ENCODE measurements around the gene LPAR3. TPM values are rescaled to one million over a fixed set of nuclear protein-coding genes. Genes with fewer than 3 reads are reported as not detected.

Gene LPAR3
- total RNA-seq, 4 donors from 2014 or later = 1.5 TPM; not detected in 3

DNA sequence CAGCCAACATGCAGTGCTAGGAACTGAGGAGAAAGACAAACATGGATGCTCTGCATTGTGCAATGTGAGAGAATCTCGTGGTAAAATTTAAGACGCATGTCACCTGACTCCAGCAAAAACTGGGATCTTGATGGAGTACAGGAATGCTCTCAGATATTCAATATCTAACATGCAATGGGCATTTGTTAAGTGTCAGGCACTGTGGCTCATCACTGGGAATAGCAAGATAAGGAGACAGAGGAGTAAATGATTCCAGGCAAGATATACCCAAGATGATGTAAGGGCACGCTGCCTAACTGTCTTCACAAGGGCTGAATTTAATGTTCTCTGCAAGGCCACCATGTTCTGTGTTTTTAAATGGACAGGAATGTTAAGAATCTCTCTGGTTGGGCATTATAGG, 67.8 kb downstream of the LPAR3 start:
- TF ChIP-seq POLR2A (IDR thresholded peaks at IDR 0.05) = no peak
- no peak for TF ChIP-seq EP300 (IDR thresholded peaks at IDR 0.05)
- TF ChIP-seq, protein P1, sequence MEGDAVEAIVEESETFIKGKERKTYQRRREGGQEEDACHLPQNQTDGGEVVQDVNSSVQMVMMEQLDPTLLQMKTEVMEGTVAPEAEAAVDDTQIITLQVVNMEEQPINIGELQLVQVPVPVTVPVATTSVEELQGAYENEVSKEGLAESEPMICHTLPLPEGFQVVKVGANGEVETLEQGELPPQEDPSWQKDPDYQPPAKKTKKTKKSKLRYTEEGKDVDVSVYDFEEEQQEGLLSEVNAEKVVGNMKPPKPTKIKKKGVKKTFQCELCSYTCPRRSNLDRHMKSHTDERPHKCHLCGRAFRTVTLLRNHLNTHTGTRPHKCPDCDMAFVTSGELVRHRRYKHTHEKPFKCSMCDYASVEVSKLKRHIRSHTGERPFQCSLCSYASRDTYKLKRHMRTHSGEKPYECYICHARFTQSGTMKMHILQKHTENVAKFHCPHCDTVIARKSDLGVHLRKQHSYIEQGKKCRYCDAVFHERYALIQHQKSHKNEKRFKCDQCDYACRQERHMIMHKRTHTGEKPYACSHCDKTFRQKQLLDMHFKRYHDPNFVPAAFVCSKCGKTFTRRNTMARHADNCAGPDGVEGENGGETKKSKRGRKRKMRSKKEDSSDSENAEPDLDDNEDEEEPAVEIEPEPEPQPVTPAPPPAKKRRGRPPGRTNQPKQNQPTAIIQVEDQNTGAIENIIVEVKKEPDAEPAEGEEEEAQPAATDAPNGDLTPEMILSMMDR (IDR thresholded peaks at IDR 0.05) = no peak
- no peak overlapping the region for H3K4me3 ChIP-seq
- H3K27me3 ChIP-seq = no peaks in the 10 kb centered on the region
- WGBS, 2 donors = 65 to 90% methylated on average over 3 of the region's 3 CpGs
- no peak for DNase-seq (ENCODE audit: low spot score in 2 of 2)
- no peaks in the 10 kb centered on the region for H3K4me1 ChIP-seq
- H3K9me3 ChIP-seq = no peaks in the 10 kb centered on the region
- no peaks in the 10 kb centered on the region for H3K36me3 ChIP-seq
- H3K27ac ChIP-seq = no peak overlapping the region

DNA sequence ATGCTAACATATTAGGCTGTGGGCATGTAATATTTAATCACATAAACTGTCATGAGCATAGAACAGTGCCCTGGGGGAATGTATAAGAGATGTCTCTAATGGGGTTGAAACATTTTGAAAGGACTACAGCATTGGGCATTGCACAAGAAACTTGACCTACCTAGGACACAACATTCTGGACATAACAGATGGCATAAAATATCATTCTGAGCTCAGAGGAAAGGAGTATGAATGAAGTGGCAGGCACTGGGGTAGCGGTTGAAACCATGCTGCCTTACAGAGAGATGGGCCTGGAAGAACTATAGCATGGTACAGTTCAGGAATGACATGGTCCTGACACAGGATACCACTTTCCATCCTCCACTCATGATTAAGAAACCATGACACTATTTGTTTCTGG, 69.0 kb downstream of the LPAR3 start:
- DNase-seq (ENCODE audit: low spot score in 2 of 2) = no peak
- no peaks in the 10 kb centered on the region for H3K4me1 ChIP-seq
- H3K27me3 ChIP-seq = no peaks in the 10 kb centered on the region
- H3K36me3 ChIP-seq = no peaks in the 10 kb centered on the region
- 90 to 100% methylated on average over 1 of the region's 1 CpG for WGBS, 2 donors
- H3K27ac ChIP-seq = no peak overlapping the region
- no peaks in the 10 kb centered on the region for H3K9me3 ChIP-seq
- H3K4me3 ChIP-seq = no peak overlapping the region
- TF ChIP-seq, protein P1 (IDR thresholded peaks at IDR 0.05) = no peak
- TF ChIP-seq POLR2A (IDR thresholded peaks at IDR 0.05) (no peak), EP300 (IDR thresholded peaks at IDR 0.05) (no peak)

DNA sequence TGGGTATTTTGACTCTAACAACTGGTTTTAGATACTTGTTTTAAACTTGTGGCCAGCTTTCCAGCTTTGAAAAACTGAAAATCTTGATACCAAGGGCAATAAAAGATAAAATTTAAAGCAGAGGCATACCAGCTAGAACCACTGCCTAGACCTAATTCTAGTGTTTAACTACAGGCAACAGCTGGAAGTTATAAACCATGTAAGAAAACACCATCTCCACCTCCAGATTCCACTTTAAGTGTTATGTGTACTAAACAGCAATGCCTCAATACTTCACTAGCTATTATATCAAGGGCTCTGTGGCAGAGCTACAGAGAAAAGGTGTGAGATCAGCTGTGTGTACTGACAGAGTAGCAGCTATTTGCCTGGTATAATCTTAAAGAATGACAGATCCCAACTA, 69.5 kb downstream of the LPAR3 start:
- H3K4me3 ChIP-seq = no peak overlapping the region
- DNase-seq (ENCODE audit: low spot score in 2 of 2) = no peak
- no peaks in the 10 kb centered on the region for H3K4me1 ChIP-seq
- no peaks in the 10 kb centered on the region for H3K9me3 ChIP-seq
- H3K36me3 ChIP-seq = no peaks in the 10 kb centered on the region
- no peak overlapping the region for H3K27ac ChIP-seq
- TF ChIP-seq, protein P1 (IDR thresholded peaks at IDR 0.05) = no peak
- no peaks in the 10 kb centered on the region for H3K27me3 ChIP-seq

DNA sequence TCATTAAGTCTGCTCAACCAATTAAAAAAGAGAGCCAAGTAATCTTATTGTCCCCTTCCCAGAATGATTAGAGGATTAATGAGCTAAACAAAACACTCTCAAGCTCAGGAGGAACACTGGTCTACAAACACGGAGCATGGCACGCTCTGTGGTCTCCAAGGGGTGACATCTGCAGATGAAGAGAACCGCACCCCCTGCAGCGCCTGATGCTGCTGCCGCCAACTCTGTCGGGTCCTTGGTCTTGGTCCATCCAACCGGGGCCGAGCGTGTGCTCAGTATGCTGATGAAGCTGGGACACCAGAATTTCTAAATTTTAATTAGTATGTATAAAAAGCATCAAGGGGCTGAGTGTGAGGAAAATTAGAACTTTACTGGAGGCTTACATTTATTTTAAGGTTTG, 82.7 kb downstream of the LPAR3 start:
- no peaks in the 10 kb centered on the region for H3K36me3 ChIP-seq
- 88 to 90% methylated on average over 9 of the region's 9 CpGs for WGBS, 2 donors
- H3K9me3 ChIP-seq = no peaks in the 10 kb centered on the region
- no peak overlapping the region for H3K27ac ChIP-seq
- DNase-seq (ENCODE audit: low spot score in 2 of 2) = no peak
- peaks cover 0 to 4% of the 10 kb centered on the region in 2 donors for H3K27me3 ChIP-seq
- no peaks in the 10 kb centered on the region for H3K4me1 ChIP-seq
- TF ChIP-seq POLR2A (IDR thresholded peaks at IDR 0.05) (no peak), EP300 (IDR thresholded peaks at IDR 0.05) (no peak)
- TF ChIP-seq, protein P1 (IDR thresholded peaks at IDR 0.05) = no peak
- no peak overlapping the region for H3K4me3 ChIP-seq

DNA sequence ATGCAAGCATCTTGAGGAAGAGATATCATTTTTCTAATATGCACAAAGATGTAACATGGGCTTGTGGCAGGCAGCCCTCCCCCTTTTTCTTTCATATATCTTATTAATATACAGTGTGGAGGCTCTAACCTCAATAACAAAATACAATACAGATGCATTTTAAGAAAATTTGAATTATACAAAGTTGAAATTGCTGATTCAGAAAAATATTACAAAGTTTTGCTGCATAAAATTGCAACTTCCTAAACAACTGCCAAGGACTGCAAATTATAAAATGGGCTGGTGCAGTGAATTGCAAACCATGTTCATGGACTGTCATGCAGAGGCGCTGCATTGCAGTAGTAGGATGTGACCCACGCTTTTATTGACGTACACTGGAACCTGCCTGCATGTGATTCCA, 84.0 kb downstream of the LPAR3 start:
- no peak for TF ChIP-seq EP300 (IDR thresholded peaks at IDR 0.05)
- TF ChIP-seq POLR2A (IDR thresholded peaks at IDR 0.05) = no peak
- TF ChIP-seq, protein P1 (IDR thresholded peaks at IDR 0.05) = no peak
- H3K27ac ChIP-seq = no peak overlapping the region
- no peaks in the 10 kb centered on the region for H3K9me3 ChIP-seq
- no peak overlapping the region for H3K4me3 ChIP-seq
- H3K27me3 ChIP-seq = peaks cover 0 to 4% of the 10 kb centered on the region in 2 donors
- WGBS, 2 donors = 94 to 97% methylated on average over 3 of the region's 3 CpGs
- H3K36me3 ChIP-seq = no peaks in the 10 kb centered on the region
- no peaks in the 10 kb centered on the region for H3K4me1 ChIP-seq
- no peak for DNase-seq (ENCODE audit: low spot score in 2 of 2)

Measured in tibial nerve (tissue), 4 donors.